ENCODE results near the gene ASIC4. TPM values are rescaled to one million over a fixed set of nuclear protein-coding genes. Genes with fewer than 3 reads are reported as not detected.

The ASIC4 gene
- total and polyA plus RNA-seq, 2 of the 8 experiments (the other 6 are each of a cell fraction or from before 2014, with no cell fraction given) = 0.12 to 0.22 TPM

GRCh38 chr2:219549619-219550018, 35.3 kb downstream of the ASIC4 start (continued):
- no peak for TF ChIP-seq ATF2 (IDR thresholded peaks at IDR 0.05; ENCODE audit: low read length)
- no peak for TF ChIP-seq JUN (IDR thresholded peaks at IDR 0.05; ENCODE audit: low read depth, low read length)
- TF ChIP-seq POLR2A (IDR thresholded peaks at IDR 0.05; ENCODE audit: control extremely low read depth in 1 of 2, low read depth in 2 of 2, low read length in 2 of 2) = no peak
- TF ChIP-seq CTBP2 (IDR thresholded peaks at IDR 0.05; ENCODE audit: borderline replicate concordance, insufficient read depth, insufficient read length, low read length) = no peak
